ENCODE data around the gene SLAMF1. TPM values are rescaled to one million over a fixed set of nuclear protein-coding genes. Genes with fewer than 3 reads are reported as not detected.

SLAMF1 gene
- total and polyA plus RNA-seq, 4 donors = 0.39 to 27.0 (median 1.5) TPM

GRCh38 chr1:160662910-160663309, 16.1 kb upstream of the SLAMF1 start:
- Histone ChIP-seq H3K9ac (ENCODE audit: insufficient read depth in 1 of 2, low read length in 2 of 2) (no peak overlapping the region), H3K9me3 (ENCODE audit: control insufficient read depth in 4 of 4, insufficient read depth in 3 of 4, low read length in 3 of 4) (no peaks in the 10 kb centered on the region), H3K27ac (ENCODE audit: low read depth in 1 of 2, low read length in 1 of 2) (no peak overlapping the region), H3K4me1 (ENCODE audit: control insufficient read depth in 5 of 5, insufficient read depth in 5 of 5, low read length in 5 of 5) (peaks cover 0 to 6% (median 0%) of the 10 kb centered on the region in 5 donors), H3K27me3 (ENCODE audit: control insufficient read depth in 3 of 3, insufficient read depth in 3 of 3, low read length in 2 of 3) (no peaks in the 10 kb centered on the region), H3K4me3 (no peak overlapping the region), H3K36me3 (ENCODE audit: control insufficient read depth in 4 of 4, insufficient read depth in 4 of 4, low read length in 4 of 4) (no peaks in the 10 kb centered on the region)
- no peak for TF ChIP-seq CTCF (IDR thresholded peaks at IDR 0.05; ENCODE audit: control extremely low read depth, extremely low read depth)
- 54 to 78% methylated on average over 4 of the region's 4 CpGs for WGBS, 2 donors
- ATAC-seq (ENCODE audit: insufficient read depth, low FRiP score) (no peak), DNase-seq (no peak)

- H3K27me3 ChIP-seq (ENCODE audit: control insufficient read depth in 3 of 3, insufficient read depth in 3 of 3, low read length in 2 of 3) = no peaks in the 10 kb centered on the region
- WGBS, 2 donors = 97 to 98% methylated on average over 4 of the region's 4 CpGs
- H3K27ac ChIP-seq (ENCODE audit: low read depth in 1 of 2, low read length in 1 of 2) = no peak overlapping the region
- H3K9me3 ChIP-seq (ENCODE audit: control insufficient read depth in 4 of 4, insufficient read depth in 3 of 4, low read length in 3 of 4) = no peaks in the 10 kb centered on the region
- no peak overlapping the region for H3K9ac ChIP-seq (ENCODE audit: insufficient read depth in 1 of 2, low read length in 2 of 2)
- ATAC-seq (ENCODE audit: insufficient read depth, low FRiP score) (no peak), DNase-seq (no peak)
- no peaks in the 10 kb centered on the region for H3K36me3 ChIP-seq (ENCODE audit: control insufficient read depth in 4 of 4, insufficient read depth in 4 of 4, low read length in 4 of 4)
- no peak overlapping the region for H3K4me3 ChIP-seq
- peaks cover 0 to 2% (median 0%) of the 10 kb centered on the region in 5 donors for H3K4me1 ChIP-seq (ENCODE audit: control insufficient read depth in 5 of 5, insufficient read depth in 5 of 5, low read length in 5 of 5)
- no peak for TF ChIP-seq CTCF (IDR thresholded peaks at IDR 0.05; ENCODE audit: control extremely low read depth, extremely low read depth)
These were observed 12.7 kb upstream of the SLAMF1 start for GRCh38 chr1:160659566-160659965.

- 88 to 91% methylated on average over 2 of the region's 2 CpGs for WGBS, 2 donors
- Histone ChIP-seq H3K9me3 (ENCODE audit: control insufficient read depth in 4 of 4, insufficient read depth in 3 of 4, low read length in 3 of 4) (no peaks in the 10 kb centered on the region), H3K4me1 (ENCODE audit: control insufficient read depth in 5 of 5, insufficient read depth in 5 of 5, low read length in 5 of 5) (peaks cover 0 to 2% (median 0%) of the 10 kb centered on the region in 5 donors), H3K4me3 (no peak overlapping the region), H3K27ac (ENCODE audit: low read depth in 1 of 2, low read length in 1 of 2) (no peak overlapping the region), H3K9ac (ENCODE audit: insufficient read depth in 1 of 2, low read length in 2 of 2) (no peak overlapping the region), H3K27me3 (ENCODE audit: control insufficient read depth in 3 of 3, insufficient read depth in 3 of 3, low read length in 2 of 3) (no peaks in the 10 kb centered on the region), H3K36me3 (ENCODE audit: control insufficient read depth in 4 of 4, insufficient read depth in 4 of 4, low read length in 4 of 4) (no peaks in the 10 kb centered on the region)
- TF ChIP-seq CTCF (IDR thresholded peaks at IDR 0.05; ENCODE audit: control extremely low read depth, extremely low read depth) = no peak
- DNase-seq (no peak), ATAC-seq (ENCODE audit: insufficient read depth, low FRiP score) (no peak)
These were observed 12.0 kb upstream of the SLAMF1 start for GRCh38 chr1:160658814-160659193.

GRCh38 chr1:160658162-160658813, 11.4 kb upstream of the SLAMF1 start:
- Histone ChIP-seq H3K9ac (ENCODE audit: insufficient read depth in 1 of 2, low read length in 2 of 2) (no peak overlapping the region), H3K9me3 (ENCODE audit: control insufficient read depth in 4 of 4, insufficient read depth in 3 of 4, low read length in 3 of 4) (no peaks in the 10 kb centered on the region), H3K27ac (ENCODE audit: low read depth in 1 of 2, low read length in 1 of 2) (no peak overlapping the region), H3K36me3 (ENCODE audit: control insufficient read depth in 4 of 4, insufficient read depth in 4 of 4, low read length in 4 of 4) (no peaks in the 10 kb centered on the region), H3K4me3 (no peak overlapping the region), H3K4me1 (ENCODE audit: control insufficient read depth in 5 of 5, insufficient read depth in 5 of 5, low read length in 5 of 5) (peaks cover 0 to 2% (median 0%) of the 10 kb centered on the region in 5 donors), H3K27me3 (ENCODE audit: control insufficient read depth in 3 of 3, insufficient read depth in 3 of 3, low read length in 2 of 3) (no peaks in the 10 kb centered on the region)
- WGBS, 2 donors = 79 to 86% methylated on average over 8 of the region's 8 CpGs
- DNase-seq = no peak
- no peak for ATAC-seq (ENCODE audit: insufficient read depth, low FRiP score)
- no peak for TF ChIP-seq CTCF (IDR thresholded peaks at IDR 0.05; ENCODE audit: control extremely low read depth, extremely low read depth)
